Stimulated activated effector memory CD8-positive, alpha-beta T cell treated with anti-CD3 and anti-CD28 coated beads, Interleukin-12 subunit alpha, Interleukin-12 subunit beta, amount 100 ng/mL, for 72 hours (primary cell): ENCODE results near the gene USP35.
"Not testable (repeated sequence)": the region's sequence is repeated elsewhere in the genome, so short reads cannot be mapped to it uniquely, and the experiment has no call there.

Source experiments
- ATAC-seq: fragments of 150-1000 bp; cut with Tn5 transposase; 2 replicates; pipeline ENCODE4 v1.10.0; 2021
- DNase-seq, 2 donors: peaks; one replicate each; pipeline ENCODE4 v3.0.0; 2021 to 2022; ENCODE audit warnings: low spot score in 2 of 2
- H3K27ac Mint-ChIP-seq: one replicate; pipeline ENCODE4 v1.8.0; 2022; ENCODE audit warnings: mild to moderate bottlenecking, mixed read lengths
- H3K36me3 Mint-ChIP-seq: one replicate; pipeline ENCODE4 v1.8.0; 2022; ENCODE audit warnings: mild to moderate bottlenecking, mixed read lengths
- H3K4me1 Mint-ChIP-seq: one replicate; pipeline ENCODE4 v1.8.0; 2022; ENCODE audit warnings: mixed read lengths
- H3K4me3 Mint-ChIP-seq: one replicate; pipeline ENCODE4 v1.8.0; 2022; ENCODE audit warnings: mild to moderate bottlenecking, mixed read lengths
- H3K9me3 Mint-ChIP-seq: one replicate; pipeline ENCODE4 v1.8.0; 2022; ENCODE audit warnings: mixed read lengths

USP35 gene

GRCh38 chr11:78161962-78162371 is 26.8 kb upstream of the USP35 start:
- no peak overlapping the region for H3K4me3 Mint-ChIP-seq
- no peaks in the 10 kb centered on the region for H3K4me1 Mint-ChIP-seq
- no peaks in the 10 kb centered on the region for H3K9me3 Mint-ChIP-seq
- no peak overlapping the region for H3K27ac Mint-ChIP-seq
- H3K36me3 Mint-ChIP-seq: no peaks in the 10 kb centered on the region
- no peak for ATAC-seq
- no peak for DNase-seq

- Mint-ChIP-seq H3K4me1 (no peaks in the 10 kb centered on the region), H3K4me3 (no peak overlapping the region), H3K9me3 (no peaks in the 10 kb centered on the region), H3K27ac (no peak overlapping the region), H3K36me3 (no peaks in the 10 kb centered on the region)
- DNase-seq: no peak
- no peak for ATAC-seq
Measured at GRCh38 chr11:78163828-78164227, 24.9 kb upstream of the USP35 start.

GRCh38 chr11:78164471-78164870 is 24.2 kb upstream of the USP35 start:
- Mint-ChIP-seq H3K36me3 (no peaks in the 10 kb centered on the region), H3K27ac (no peak overlapping the region), H3K9me3 (no peaks in the 10 kb centered on the region), H3K4me3 (no peak overlapping the region), H3K4me1 (no peaks in the 10 kb centered on the region)
- ATAC-seq (no peak), DNase-seq (no peak)

GRCh38 chr11:78166855-78167469 is 21.8 kb upstream of the USP35 start:
- H3K27ac Mint-ChIP-seq: no peak overlapping the region
- H3K4me1 Mint-ChIP-seq: no peaks in the 10 kb centered on the region
- H3K4me3 Mint-ChIP-seq: no peak overlapping the region
- ATAC-seq (no peak), DNase-seq (no peak)
- H3K36me3 Mint-ChIP-seq: no peaks in the 10 kb centered on the region
- no peaks in the 10 kb centered on the region for H3K9me3 Mint-ChIP-seq

- Mint-ChIP-seq H3K9me3 (no peaks in the 10 kb centered on the region), H3K4me3 (no peak overlapping the region), H3K4me1 (no peaks in the 10 kb centered on the region), H3K27ac (no peak overlapping the region), H3K36me3 (no peaks in the 10 kb centered on the region)
- no peak for DNase-seq
- ATAC-seq: no peak
Measured at GRCh38 chr11:78168539-78169477, 19.9 kb upstream of the USP35 start.

GRCh38 chr11:78170413-78170812 is 18.3 kb upstream of the USP35 start:
- H3K36me3 Mint-ChIP-seq: no peaks in the 10 kb centered on the region
- no peak for ATAC-seq
- no peaks in the 10 kb centered on the region for H3K9me3 Mint-ChIP-seq

GRCh38 chr11:78170874-78171549 is 17.7 kb upstream of the USP35 start:
- no peaks in the 10 kb centered on the region for H3K9me3 Mint-ChIP-seq
- DNase-seq (no peak), ATAC-seq (no peak)
- H3K36me3 Mint-ChIP-seq: peaks cover 1% of the 10 kb centered on the region
- H3K27ac Mint-ChIP-seq: peak overlapping the region; percentile 13
- no peaks in the 10 kb centered on the region for H3K4me1 Mint-ChIP-seq
- H3K4me3 Mint-ChIP-seq: no peak overlapping the region

More at GRCh38 chr11:78170413-78170812, 18.3 kb upstream of the USP35 start:
- Mint-ChIP-seq H3K27ac (peak overlapping the region; percentile 13), H3K4me3 (no peak overlapping the region), H3K4me1 (no peaks in the 10 kb centered on the region)
- no peak for DNase-seq

GRCh38 chr11:78171951-78172350 is 16.8 kb upstream of the USP35 start:
- no peak overlapping the region for H3K4me3 Mint-ChIP-seq
- DNase-seq (no peak), ATAC-seq (no peak)
- peaks cover 7% of the 10 kb centered on the region for H3K36me3 Mint-ChIP-seq
- peaks cover 4% of the 10 kb centered on the region for H3K9me3 Mint-ChIP-seq
- H3K27ac Mint-ChIP-seq: no peak overlapping the region
- H3K4me1 Mint-ChIP-seq: no peaks in the 10 kb centered on the region

- H3K27ac Mint-ChIP-seq, H3K4me1 Mint-ChIP-seq, DNase-seq, H3K36me3 Mint-ChIP-seq, H3K4me3 Mint-ChIP-seq, ATAC-seq, H3K9me3 Mint-ChIP-seq: not testable (repeated sequence)
Measured at GRCh38 chr11:78175862-78176261, 12.9 kb upstream of the USP35 start.

GRCh38 chr11:78176605-78177141 is 12.0 kb upstream of the USP35 start:
- Mint-ChIP-seq H3K27ac (no peak overlapping the region), H3K4me3 (no peak overlapping the region), H3K9me3 (peaks cover 4% of the 10 kb centered on the region), H3K4me1 (peaks cover 6% of the 10 kb centered on the region), H3K36me3 (peaks cover 7% of the 10 kb centered on the region)
- DNase-seq (no peak), ATAC-seq (no peak)

- no peak for ATAC-seq
Measured at GRCh38 chr11:78177216-78177615, 11.5 kb upstream of the USP35 start.

GRCh38 chr11:78179459-78180071 is 9.2 kb upstream of the USP35 start:
- H3K27ac Mint-ChIP-seq: peak overlapping the region; percentile 33

More at GRCh38 chr11:78177216-78177615, 11.5 kb upstream of the USP35 start:
- DNase-seq: no peak
- Mint-ChIP-seq H3K4me3 (no peak overlapping the region), H3K4me1 (peaks cover 6% of the 10 kb centered on the region), H3K27ac (no peak overlapping the region), H3K36me3 (peaks cover 7% of the 10 kb centered on the region), H3K9me3 (peaks cover 4% of the 10 kb centered on the region)

GRCh38 chr11:78180751-78181150 is 8.0 kb upstream of the USP35 start:
- Mint-ChIP-seq H3K4me1 (peaks cover 12% of the 10 kb centered on the region), H3K27ac (no peak overlapping the region), H3K9me3 (peaks cover 4% of the 10 kb centered on the region), H3K4me3 (no peak overlapping the region), H3K36me3 (peaks cover 7% of the 10 kb centered on the region)
- DNase-seq: no peak
- ATAC-seq: no peak

More at GRCh38 chr11:78179459-78180071, 9.2 kb upstream of the USP35 start:
- Mint-ChIP-seq H3K4me1 (peaks cover 12% of the 10 kb centered on the region), H3K9me3 (peaks cover 4% of the 10 kb centered on the region), H3K4me3 (no peak overlapping the region), H3K36me3 (peaks cover 7% of the 10 kb centered on the region)
- DNase-seq (no peak), ATAC-seq (no peak)

- no peak overlapping the region for H3K4me3 Mint-ChIP-seq
- H3K36me3 Mint-ChIP-seq: peaks cover 4% of the 10 kb centered on the region
- no peak overlapping the region for H3K27ac Mint-ChIP-seq
- ATAC-seq (no peak), DNase-seq (no peak)
- H3K4me1 Mint-ChIP-seq: peaks cover 12% of the 10 kb centered on the region
- H3K9me3 Mint-ChIP-seq: peaks cover 2% of the 10 kb centered on the region
Measured at GRCh38 chr11:78181185-78181584, 7.5 kb upstream of the USP35 start.
